ENCODE data around the gene GALC. TPM values are rescaled to one million over a fixed set of nuclear protein-coding genes. Genes with fewer than 3 reads are reported as not detected.

The GALC gene
- total RNA-seq, 1 donor from 2014 or later, result 21.2 TPM

DNA sequence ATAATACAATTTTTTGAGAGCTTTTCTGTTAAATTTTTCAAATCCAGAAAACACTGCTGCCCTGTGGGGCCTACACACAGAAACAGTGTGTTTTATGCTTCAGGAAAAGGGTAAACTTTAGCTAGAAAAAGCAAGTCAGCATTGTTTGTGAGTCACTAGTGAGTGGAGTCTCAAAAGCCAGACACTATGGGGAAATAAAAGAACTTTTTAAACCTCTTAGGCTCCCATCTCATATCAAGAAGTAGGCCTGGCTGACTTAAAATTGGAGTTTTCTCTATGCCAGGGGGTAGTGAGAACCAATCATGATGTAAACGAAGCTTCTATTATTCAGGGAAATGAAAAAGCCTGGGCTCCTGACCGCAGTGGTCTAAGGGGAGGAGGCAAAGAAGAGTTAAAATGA is 24.6 kb upstream of the GALC start:
- Histone ChIP-seq H3K9ac (ENCODE audit: low read length) (no peak overlapping the region), H3K79me2 (ENCODE audit: insufficient read depth, low read length) (no peaks in the 10 kb centered on the region), H2AFZ (ENCODE audit: low read depth, low read length) (no peak overlapping the region), H4K20me1 (ENCODE audit: insufficient read depth, low read length) (no peaks in the 10 kb centered on the region), H3K4me1 (ENCODE audit: insufficient read depth, low read length) (no peaks in the 10 kb centered on the region), H3K4me3 (ENCODE audit: insufficient read depth, low read depth, low read length) (no peak overlapping the region), H3K4me2 (ENCODE audit: low read length) (no peak overlapping the region), H3K27ac (ENCODE audit: low read depth, low read length) (no peak overlapping the region), H3K9me3 (ENCODE audit: insufficient read depth, low read depth, low read length) (no peaks in the 10 kb centered on the region), H3K27me3 (ENCODE audit: insufficient read depth, low read length) (no peaks in the 10 kb centered on the region), H3K36me3 (ENCODE audit: insufficient read depth, low read length) (no peaks in the 10 kb centered on the region)
- DNase-seq (ENCODE audit: low read depth) (no peak), FAIRE-seq (no peak)
- no peaks in the 10 kb centered on the region for H3K36me3 Mint-ChIP-seq (ENCODE audit: low read depth, unreplicated experiment)
- H3K9me3 Mint-ChIP-seq (ENCODE audit: unreplicated experiment), result no peaks in the 10 kb centered on the region
- TF ChIP-seq, protein P1, sequence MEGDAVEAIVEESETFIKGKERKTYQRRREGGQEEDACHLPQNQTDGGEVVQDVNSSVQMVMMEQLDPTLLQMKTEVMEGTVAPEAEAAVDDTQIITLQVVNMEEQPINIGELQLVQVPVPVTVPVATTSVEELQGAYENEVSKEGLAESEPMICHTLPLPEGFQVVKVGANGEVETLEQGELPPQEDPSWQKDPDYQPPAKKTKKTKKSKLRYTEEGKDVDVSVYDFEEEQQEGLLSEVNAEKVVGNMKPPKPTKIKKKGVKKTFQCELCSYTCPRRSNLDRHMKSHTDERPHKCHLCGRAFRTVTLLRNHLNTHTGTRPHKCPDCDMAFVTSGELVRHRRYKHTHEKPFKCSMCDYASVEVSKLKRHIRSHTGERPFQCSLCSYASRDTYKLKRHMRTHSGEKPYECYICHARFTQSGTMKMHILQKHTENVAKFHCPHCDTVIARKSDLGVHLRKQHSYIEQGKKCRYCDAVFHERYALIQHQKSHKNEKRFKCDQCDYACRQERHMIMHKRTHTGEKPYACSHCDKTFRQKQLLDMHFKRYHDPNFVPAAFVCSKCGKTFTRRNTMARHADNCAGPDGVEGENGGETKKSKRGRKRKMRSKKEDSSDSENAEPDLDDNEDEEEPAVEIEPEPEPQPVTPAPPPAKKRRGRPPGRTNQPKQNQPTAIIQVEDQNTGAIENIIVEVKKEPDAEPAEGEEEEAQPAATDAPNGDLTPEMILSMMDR (IDR thresholded peaks at IDR 0.05; ENCODE audit: insufficient read depth, low read depth, low read length), result no peak
- no peak for TF ChIP-seq EZH2 (IDR thresholded peaks at IDR 0.05; ENCODE audit: insufficient read depth, low read length)
- H3K27me3 Mint-ChIP-seq (ENCODE audit: low read depth, unreplicated experiment), result no peaks in the 10 kb centered on the region
- no peaks in the 10 kb centered on the region for H3K4me1 Mint-ChIP-seq (ENCODE audit: low read depth, unreplicated experiment)
- no peak overlapping the region for H3K27ac Mint-ChIP-seq (ENCODE audit: unreplicated experiment)
- no peak overlapping the region for H3K4me3 Mint-ChIP-seq (ENCODE audit: unreplicated experiment)

DNA sequence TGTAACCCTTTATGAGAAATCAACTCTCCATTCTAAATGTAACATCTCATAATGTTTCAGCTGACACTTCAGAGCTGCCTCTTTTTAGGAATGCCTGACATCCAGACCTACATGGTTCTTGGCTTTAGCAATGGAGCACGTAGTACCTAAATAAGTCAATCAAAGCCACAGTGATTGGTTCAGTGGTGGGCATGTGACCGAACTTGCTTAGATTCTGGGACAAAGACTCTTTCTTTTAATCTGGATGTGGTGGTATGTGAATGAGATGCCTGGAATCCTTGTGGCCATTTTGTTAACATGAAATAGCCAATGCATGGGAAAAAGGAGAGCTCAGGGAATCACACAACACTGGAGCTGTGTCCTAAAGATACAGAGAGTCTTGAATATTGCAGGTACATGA is 23.8 kb upstream of the GALC start:
- Histone ChIP-seq H3K27me3 (ENCODE audit: insufficient read depth, low read length) (no peaks in the 10 kb centered on the region), H3K4me3 (ENCODE audit: insufficient read depth, low read depth, low read length) (no peak overlapping the region), H3K9me3 (ENCODE audit: insufficient read depth, low read depth, low read length) (no peaks in the 10 kb centered on the region), H3K4me1 (ENCODE audit: insufficient read depth, low read length) (no peaks in the 10 kb centered on the region), H3K4me2 (ENCODE audit: low read length) (no peak overlapping the region), H3K79me2 (ENCODE audit: insufficient read depth, low read length) (no peaks in the 10 kb centered on the region), H4K20me1 (ENCODE audit: insufficient read depth, low read length) (no peaks in the 10 kb centered on the region), H3K27ac (ENCODE audit: low read depth, low read length) (no peak overlapping the region), H2AFZ (ENCODE audit: low read depth, low read length) (no peak overlapping the region), H3K36me3 (ENCODE audit: insufficient read depth, low read length) (no peaks in the 10 kb centered on the region), H3K9ac (ENCODE audit: low read length) (no peak overlapping the region)
- DNase-seq (ENCODE audit: low read depth) (no peak), FAIRE-seq (no peak)
- TF ChIP-seq, protein P1 (IDR thresholded peaks at IDR 0.05; ENCODE audit: insufficient read depth, low read depth, low read length), result no peak
- no peak for TF ChIP-seq EZH2 (IDR thresholded peaks at IDR 0.05; ENCODE audit: insufficient read depth, low read length)
- Mint-ChIP-seq H3K4me3 (ENCODE audit: unreplicated experiment) (no peak overlapping the region), H3K27me3 (ENCODE audit: low read depth, unreplicated experiment) (no peaks in the 10 kb centered on the region), H3K4me1 (ENCODE audit: low read depth, unreplicated experiment) (no peaks in the 10 kb centered on the region), H3K27ac (ENCODE audit: unreplicated experiment) (no peak overlapping the region), H3K9me3 (ENCODE audit: unreplicated experiment) (no peaks in the 10 kb centered on the region), H3K36me3 (ENCODE audit: low read depth, unreplicated experiment) (no peaks in the 10 kb centered on the region)

DNA sequence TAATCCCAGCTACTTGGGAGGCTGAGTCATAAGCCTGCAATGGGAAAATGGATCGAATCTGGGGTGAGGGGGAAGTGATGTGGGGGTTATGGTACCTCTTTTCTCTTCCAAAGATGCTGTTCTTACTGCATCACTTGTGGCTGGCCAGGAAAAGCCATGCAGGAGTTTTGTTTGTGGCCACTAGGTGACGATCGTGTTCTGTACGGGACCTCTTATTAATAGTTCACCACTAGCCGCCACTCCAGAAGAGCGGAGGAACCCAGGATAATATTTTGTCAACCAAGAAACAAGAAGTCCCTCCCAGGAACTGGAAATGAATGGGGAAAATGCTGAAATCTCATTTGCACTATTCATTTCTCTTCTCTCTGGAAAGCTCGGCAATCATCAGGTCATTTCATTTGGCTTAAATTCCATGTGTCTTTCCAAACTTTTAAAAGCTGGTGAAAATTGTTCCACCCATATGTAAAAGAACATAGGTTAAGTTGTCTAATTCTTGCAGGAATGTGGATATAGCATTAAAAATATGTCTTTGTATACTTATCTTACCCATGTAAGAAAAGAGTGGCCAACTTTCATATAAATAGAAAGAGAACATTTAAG is 20.9 kb upstream of the GALC start:
- H3K36me3 ChIP-seq (ENCODE audit: insufficient read depth, low read length), result no peaks in the 10 kb centered on the region
- H3K27ac Mint-ChIP-seq (ENCODE audit: unreplicated experiment), result no peak overlapping the region
- no peak overlapping the region for H3K4me3 ChIP-seq (ENCODE audit: insufficient read depth, low read depth, low read length)
- no peaks in the 10 kb centered on the region for H3K27me3 Mint-ChIP-seq (ENCODE audit: low read depth, unreplicated experiment)
- H3K27me3 ChIP-seq (ENCODE audit: insufficient read depth, low read length), result peaks cover 3% of the 10 kb centered on the region
- no peak overlapping the region for H3K4me3 Mint-ChIP-seq (ENCODE audit: unreplicated experiment)
- no peaks in the 10 kb centered on the region for H3K36me3 Mint-ChIP-seq (ENCODE audit: low read depth, unreplicated experiment)
- H3K9me3 Mint-ChIP-seq (ENCODE audit: unreplicated experiment), result no peaks in the 10 kb centered on the region
- H4K20me1 ChIP-seq (ENCODE audit: insufficient read depth, low read length), result no peaks in the 10 kb centered on the region
- DNase-seq (ENCODE audit: low read depth) (peak; percentile 40), FAIRE-seq (no peak)
- no peaks in the 10 kb centered on the region for H3K9me3 ChIP-seq (ENCODE audit: insufficient read depth, low read depth, low read length)
- no peak overlapping the region for H3K9ac ChIP-seq (ENCODE audit: low read length)
- no peak for TF ChIP-seq EZH2 (IDR thresholded peaks at IDR 0.05; ENCODE audit: insufficient read depth, low read length)
- TF ChIP-seq, protein P1 (IDR thresholded peaks at IDR 0.05; ENCODE audit: insufficient read depth, low read depth, low read length), result peak; percentile 86
- peak overlapping the region; percentile 6 for H2AFZ ChIP-seq (ENCODE audit: low read depth, low read length)
- H3K4me1 Mint-ChIP-seq (ENCODE audit: low read depth, unreplicated experiment), result no peaks in the 10 kb centered on the region
- H3K4me1 ChIP-seq (ENCODE audit: insufficient read depth, low read length), result no peaks in the 10 kb centered on the region
- no peaks in the 10 kb centered on the region for H3K79me2 ChIP-seq (ENCODE audit: insufficient read depth, low read length)
- H3K4me2 ChIP-seq (ENCODE audit: low read length), result no peak overlapping the region
- no peak overlapping the region for H3K27ac ChIP-seq (ENCODE audit: low read depth, low read length)

All from astrocyte (in vitro differentiated cells and primary cell).